Thyroid gland (tissue), 4 donors: ENCODE results near the gene ABI3BP.

ENCODE experiments used
- CTCF ChIP-seq, 6 experiments: fragments of 200-600 bp in 3 of 6; fragments of 450-650 bp in 3 of 6; sonication (generic) in 3 of 6; IDR thresholded peaks; one replicate each; pipeline ENCODE4 v1.5.1; 2016 to 2019; ENCODE audit warnings: antibody characterized with exemption in 6 of 6, mild to moderate bottlenecking in 2 of 6, inconsistent platforms in 1 of 6, moderate library complexity in 1 of 6
- POLR2A ChIP-seq, 2 donors: fragments of 450-650 bp; IDR thresholded peaks; one replicate each; pipeline ENCODE4 v1.6.1; 2017; ENCODE audit warnings: antibody characterized with exemption in 2 of 2, mild to moderate bottlenecking in 2 of 2, moderate library complexity in 1 of 2

GRCh38 chr3:100968932-100969906 lies 24.0 kb downstream of the ABI3BP start:
- TF ChIP-seq CTCF (IDR thresholded peaks at IDR 0.05) (no peak), POLR2A (IDR thresholded peaks at IDR 0.05) (no peak)
